Dedifferentiated amniotic fluid mesenchymal stem cell (primary cell): ENCODE data around the gene GORAB.

ENCODE experiments used
- DNase-seq: peaks from one replicate; pipeline ENCODE4 v3.0.0-alpha.2; 2016; ENCODE audit errors: extremely low spot score

Gene GORAB

GRCh38 chr1:170531758-170532657 lies at the start of gene GORAB:
GORAB (plus strand) TSS chr1:170532166; CDS start chr1:170532224, 58 bp downstream.
- DNase-seq, result peak; percentile 96

GRCh38 chr1:170483051-170483450 lies 48.9 kb upstream of the GORAB start:
- no peak for DNase-seq

DNA sequence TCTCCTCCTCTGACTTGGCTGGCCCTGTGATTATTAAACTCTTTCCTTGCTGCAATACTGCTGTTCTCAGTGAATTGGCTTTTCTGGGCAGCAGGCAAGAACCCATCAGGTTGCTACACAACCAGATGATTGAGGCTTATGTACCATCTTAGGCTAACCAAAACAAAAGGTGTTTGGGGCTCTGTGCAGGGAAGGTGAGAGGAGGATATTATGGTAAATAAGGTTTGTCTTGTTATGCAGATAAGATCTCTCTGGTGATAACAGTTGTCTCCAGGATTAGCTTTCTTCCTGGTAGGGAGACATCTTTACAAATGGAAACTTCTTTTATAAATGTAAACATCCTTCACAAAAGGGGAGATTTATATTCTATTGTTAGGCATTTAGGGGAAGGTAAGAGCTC lies 44.5 kb upstream of the GORAB start:
- no peak for DNase-seq

GRCh38 chr1:170491291-170491690 lies 40.7 kb upstream of the GORAB start:
- no peak for DNase-seq

- no peak for DNase-seq
Measured at GRCh38 chr1:170494369-170494768, 37.6 kb upstream of the GORAB start.

DNA sequence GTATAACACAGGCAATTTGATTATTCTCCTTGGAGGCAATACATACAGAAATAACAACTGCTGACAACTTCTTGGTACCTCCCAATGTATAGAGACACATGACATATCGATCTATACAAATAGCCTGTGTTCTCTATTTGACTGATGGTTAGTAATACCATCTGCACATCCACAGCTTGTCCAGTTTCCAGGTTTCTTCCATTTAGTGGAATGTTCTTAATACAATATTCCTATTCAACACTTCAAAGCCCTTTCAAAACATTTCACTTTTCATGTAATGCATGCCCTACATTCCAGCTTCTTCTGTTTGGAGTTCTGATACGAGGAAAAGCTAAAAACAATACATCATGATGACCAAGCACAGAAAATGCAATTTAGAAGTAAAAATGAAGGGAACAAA lies 37.0 kb upstream of the GORAB start:
- DNase-seq, result no peak

GRCh38 chr1:170498876-170499275 lies 33.1 kb upstream of the GORAB start:
- DNase-seq, result no peak

DNA sequence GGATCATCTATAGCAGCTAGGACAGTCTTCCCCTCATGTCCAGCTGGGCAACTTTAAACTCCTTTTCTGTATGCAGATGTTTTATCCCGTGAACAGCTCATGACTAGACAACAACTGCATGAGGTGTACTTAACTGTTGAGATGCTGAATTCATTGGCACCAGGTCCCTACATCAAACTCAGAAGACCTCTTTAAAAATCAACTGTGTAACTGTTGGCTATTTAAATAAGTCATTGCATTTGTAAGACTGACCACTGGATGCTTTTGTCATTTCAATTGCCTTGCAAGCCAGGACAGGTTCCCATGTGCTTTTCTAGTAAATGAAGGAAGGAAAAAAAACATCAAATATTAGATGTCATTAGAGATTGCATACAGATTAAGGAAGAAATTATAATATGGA lies 28.3 kb upstream of the GORAB start:
- no peak for DNase-seq

GRCh38 chr1:170510163-170510562 lies 21.8 kb upstream of the GORAB start:
- no peak for DNase-seq

- no peak for DNase-seq
Measured at GRCh38 chr1:170511038-170511437, 20.9 kb upstream of the GORAB start.

DNA sequence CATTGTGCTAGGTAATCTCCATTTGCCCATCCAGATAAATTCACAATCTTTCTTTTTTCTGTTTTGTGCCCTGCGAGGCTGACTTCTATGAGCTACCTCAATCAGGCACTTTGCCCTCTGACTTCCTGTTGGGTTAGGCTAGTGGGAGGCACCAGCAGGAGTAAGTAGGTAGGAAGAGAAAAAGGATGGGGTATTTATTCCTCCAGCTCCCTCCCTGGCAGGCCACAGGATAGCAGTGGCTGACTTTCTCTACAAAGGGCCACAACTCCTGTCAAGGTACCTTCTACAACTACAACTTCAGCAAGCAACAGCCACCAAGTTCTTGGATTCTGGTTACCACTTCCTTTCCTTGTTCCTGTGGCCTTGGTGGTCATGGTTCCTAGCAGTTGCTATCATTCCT lies 18.8 kb upstream of the GORAB start:
- no peak for DNase-seq

DNA sequence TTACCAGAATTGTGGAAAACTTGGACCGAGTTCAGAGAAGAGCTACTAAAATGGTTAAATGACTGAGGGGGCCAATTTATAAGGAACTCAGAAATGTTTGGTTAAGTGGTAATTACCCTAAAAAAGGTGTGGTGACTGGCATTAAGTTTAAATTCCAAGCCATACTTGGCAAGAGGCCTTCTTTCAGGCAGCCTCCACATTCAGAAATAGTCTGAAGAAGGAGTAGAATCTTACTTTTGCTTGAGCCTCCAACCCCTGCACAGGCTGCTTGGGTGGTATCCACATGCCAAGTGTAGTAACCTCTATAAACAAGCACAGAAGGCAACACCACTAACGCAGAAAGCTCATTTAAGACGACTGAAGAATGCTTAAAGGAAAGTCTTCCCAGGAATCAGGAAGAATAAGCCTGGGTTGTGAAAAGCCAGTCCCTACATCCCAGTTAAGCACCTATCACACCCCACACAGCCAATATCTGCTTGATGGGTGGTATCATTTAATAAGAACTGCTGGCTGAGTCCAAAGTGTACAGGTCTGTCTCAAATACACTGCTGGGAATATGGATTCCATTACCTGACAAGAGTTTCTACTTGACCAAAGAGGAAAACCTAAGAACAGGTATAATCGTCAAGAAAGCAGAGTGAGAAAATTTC lies 13.7 kb upstream of the GORAB start:
- no peak for DNase-seq

DNA sequence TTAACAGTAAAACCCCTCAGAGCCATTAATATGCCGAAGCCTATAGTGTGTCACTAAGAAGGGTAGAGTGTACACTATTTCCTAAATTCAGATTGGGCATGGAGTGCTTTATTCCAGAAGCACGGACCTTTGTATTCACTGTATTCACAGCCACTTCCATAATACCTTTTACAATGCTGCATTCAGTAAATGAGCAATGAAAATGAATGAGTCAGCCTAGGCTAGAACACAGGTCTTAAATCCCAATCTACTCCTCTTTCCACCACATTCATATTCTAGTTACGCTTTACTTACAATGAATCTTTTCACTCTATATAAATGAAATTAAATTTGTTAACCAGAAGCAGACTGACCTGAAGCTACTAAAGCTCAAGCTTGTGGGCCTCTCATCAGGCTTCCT lies 13.0 kb upstream of the GORAB start:
- no peak for DNase-seq

DNA sequence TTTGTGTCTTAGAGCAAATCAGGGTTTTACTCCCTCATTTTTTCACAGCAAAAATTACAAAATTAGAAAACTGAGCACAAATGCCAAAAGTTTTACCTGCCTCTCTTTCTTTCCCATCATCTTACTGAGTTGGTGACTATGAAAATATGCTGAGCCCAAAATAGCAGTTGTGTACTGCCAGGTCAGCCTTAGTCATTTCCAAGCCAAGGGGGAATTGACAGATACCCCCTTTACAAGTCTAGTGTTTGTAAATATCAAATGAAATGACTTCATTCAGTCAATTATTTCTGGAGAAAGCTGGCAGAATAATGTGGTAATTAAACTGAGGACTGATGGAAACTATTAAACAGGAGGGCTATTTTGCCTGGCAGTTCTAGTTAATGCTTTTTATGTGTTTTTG lies 11.4 kb upstream of the GORAB start:
- DNase-seq, result no peak

DNA sequence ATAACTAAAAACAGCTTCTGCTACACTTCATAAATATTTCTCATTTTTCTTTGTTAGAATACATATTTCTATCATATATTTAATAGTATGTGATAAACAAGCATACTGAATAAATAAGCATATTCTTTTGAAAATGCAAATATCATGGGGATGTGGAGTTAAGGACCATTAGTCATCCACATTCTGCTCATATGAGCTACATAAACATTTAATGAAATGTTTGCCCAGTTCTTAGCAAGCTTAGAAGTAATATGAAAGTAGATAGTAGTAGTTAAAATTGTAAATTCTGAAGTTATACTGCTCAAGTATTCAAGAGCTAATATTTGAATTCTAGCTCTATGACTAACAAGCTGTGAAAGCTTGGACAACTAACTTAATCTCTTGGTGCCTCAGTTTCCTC lies 10.1 kb upstream of the GORAB start:
- DNase-seq, result no peak

DNA sequence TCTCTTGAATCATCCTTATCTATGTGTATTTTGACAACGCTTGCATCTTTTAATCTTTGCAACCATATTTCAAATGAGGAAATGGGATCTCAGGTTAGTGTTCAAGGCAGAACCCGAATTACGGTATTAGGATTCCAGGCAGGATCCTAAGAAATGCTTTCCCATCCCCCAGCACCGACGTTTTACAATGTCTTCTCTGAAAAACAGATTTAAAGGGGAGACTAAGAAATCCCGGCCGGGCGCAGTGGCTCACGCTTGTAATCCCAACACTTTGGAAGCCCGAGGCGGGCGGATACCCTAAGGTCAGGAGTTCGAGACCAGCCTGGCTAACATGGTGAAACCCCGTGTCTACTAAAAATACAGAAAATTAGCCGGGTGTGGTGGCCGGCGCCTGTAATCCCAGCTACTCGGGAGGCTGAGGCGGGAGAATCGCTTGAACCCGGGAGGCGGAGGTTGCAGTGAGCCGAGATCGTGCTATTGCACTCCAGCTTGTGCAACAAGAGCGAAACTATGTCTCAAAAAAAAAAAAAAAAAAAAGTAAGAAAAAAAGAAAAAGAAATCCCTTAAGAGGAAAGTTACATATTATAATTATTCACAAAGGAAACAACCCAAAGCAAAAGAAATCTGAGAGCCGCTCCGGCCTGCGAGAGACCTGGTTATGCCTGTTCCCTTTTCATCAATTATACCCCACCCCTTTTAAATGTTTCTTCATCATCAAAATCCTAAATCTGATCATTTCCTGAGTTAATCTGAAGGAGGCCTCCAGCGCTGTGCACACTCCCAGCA lies 801 bp upstream of the GORAB start:
- DNase-seq, result no peak

GRCh38 chr1:170533298-170533697 lies 1.3 kb downstream of the GORAB start:
- DNase-seq, result peak; percentile 63

DNA sequence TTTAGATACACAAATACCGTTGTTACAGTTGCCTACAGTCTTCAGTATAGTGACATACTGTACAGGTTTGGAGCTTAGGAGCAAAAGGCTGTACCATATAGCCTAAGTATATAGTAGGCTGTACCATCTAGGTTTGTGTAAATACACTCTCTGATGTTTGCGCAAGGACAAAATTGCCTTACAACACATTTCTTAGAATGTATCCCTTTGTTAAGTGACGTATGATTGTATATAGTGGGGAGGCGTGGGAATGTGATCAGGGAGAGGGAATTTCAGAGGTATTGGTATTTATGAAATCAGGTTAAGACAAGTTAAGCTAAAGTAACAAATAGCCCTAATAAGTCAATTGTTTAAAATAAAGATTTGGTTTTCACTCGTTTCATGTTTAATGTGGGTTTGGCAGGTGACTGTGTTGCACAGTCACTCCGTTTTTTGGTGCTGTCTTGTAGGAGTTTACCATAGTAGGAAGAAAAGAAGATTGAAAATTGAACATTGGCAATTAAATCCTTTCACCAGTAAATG lies 2.7 kb downstream of the GORAB start:
- no peak for DNase-seq

GRCh38 chr1:170535418-170535817 lies 3.5 kb downstream of the GORAB start:
- DNase-seq, result no peak

DNA sequence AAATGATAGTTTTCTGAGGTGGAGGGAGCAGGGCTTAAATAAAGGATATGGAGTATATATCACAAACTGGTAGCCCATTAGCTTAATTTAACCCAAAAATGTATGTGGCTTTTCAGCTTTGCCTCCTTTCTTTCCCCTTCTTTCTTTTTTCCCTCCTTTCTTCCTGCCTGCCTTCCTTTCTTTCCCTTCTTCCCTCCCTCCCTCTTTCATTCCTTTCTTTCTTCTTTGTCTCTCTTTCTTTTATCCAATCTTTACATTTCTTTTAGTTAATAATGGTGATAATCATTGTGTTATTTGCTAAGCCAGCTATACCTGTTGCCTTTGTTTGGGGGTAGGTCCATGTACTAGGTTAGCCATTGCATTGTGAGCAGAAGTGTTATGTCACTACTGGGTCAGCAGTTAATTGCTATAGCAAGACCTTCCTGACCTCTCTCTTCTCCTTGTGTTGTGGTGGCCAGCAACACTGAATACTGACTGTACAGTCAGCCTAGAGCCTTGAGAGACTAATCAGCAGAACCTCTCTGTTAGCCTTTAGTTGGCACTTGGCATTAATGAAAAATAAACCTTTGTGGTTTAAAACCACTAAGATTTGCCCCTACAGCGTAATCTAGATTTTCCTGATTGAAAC lies 5.1 kb downstream of the GORAB start:
- no peak for DNase-seq

DNA sequence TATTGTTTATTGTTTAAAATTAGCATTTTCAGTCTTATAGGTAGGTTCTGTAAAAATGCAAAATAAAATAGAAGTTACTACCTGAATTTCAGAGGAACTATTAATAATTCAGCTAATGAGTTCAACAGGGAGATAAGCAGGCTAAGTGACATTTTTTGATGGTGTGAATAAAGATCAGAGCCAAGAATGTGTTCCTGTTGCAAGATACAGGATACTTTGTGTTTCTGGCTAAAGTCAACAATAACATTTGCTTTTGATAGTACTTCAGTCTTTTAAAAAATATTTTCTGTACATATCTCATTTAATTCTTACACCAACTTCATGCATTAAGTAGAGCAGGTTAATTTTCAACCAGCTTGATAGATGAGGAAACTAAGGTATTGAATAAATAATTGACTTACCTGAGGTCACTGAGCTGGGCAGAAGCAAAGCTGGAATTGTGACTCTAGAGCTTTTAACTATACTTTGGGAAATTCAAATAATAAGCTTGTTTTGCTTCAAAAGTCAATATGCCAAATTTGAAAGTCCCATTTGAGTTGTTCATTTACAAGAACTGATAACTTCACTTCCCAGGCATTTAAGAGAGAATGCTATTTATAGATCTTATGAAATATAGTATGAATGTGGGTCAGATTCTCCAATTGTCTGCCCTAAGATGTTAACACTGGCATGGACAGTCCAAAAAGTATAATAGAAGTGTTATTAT lies 6.0 kb downstream of the GORAB start:
- peak; percentile 67 for DNase-seq
